Activated gamma-delta T cell treated with Interleukin-2 at 50 U/mL for 16 hours (primary cell): ENCODE results near the gene BEST3.
A peak's percentile ranks its signal among the peaks of the same experiment; 100 is the strongest.

Experiments used
- DNase-seq: peaks from one replicate; pipeline ENCODE4 v3.0.0-alpha.2; 2020

BEST3 gene

DNA sequence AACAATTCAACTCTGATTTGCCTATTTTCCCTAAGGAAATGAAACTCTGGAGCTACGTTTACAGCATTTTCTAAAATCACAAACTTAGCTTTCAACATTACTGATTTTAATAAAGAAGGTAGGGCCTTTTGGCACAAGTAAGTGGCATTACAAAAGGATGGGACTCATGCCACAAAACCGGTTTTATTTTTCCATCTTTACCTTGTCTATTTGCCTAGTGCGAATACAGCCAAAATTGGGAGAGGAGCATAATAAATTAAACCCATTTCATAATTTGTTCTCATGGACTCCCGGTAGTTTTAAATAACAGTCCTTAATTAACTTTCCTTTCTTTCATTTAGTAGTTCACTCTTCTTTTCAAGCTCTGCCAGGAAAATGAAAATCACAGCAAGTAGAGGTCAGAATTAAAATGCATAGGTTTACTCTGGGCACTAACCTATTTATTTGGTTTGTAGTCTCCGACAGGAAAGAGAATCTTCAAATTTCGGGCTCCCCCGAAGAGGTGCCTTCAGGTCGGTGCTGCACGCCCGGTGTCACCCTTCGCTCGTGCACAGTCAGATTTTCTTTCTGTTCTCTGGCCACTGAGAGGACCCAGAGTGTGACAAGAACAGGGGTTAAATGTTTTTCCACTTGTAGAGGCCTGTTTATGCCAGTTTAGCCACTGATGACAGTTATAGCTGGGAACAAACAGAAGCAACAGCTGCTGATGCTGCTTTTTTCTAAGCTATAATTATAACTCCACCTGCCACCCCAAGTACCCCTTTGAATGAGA lies at the start of gene BEST3:
BEST3 (minus strand) TSS at position 535 of the 772 bp plus-strand sequence. CDS start 1,505 bp downstream, outside the sequence.
- DNase-seq, result no peak

GRCh38 chr12:69744109-69744508 lies 45.0 kb upstream of the BEST3 start:
- no peak for DNase-seq

- peak; percentile 55 for DNase-seq
Observed at GRCh38 chr12:69739287-69740191, 40.4 kb upstream of the BEST3 start.

DNA sequence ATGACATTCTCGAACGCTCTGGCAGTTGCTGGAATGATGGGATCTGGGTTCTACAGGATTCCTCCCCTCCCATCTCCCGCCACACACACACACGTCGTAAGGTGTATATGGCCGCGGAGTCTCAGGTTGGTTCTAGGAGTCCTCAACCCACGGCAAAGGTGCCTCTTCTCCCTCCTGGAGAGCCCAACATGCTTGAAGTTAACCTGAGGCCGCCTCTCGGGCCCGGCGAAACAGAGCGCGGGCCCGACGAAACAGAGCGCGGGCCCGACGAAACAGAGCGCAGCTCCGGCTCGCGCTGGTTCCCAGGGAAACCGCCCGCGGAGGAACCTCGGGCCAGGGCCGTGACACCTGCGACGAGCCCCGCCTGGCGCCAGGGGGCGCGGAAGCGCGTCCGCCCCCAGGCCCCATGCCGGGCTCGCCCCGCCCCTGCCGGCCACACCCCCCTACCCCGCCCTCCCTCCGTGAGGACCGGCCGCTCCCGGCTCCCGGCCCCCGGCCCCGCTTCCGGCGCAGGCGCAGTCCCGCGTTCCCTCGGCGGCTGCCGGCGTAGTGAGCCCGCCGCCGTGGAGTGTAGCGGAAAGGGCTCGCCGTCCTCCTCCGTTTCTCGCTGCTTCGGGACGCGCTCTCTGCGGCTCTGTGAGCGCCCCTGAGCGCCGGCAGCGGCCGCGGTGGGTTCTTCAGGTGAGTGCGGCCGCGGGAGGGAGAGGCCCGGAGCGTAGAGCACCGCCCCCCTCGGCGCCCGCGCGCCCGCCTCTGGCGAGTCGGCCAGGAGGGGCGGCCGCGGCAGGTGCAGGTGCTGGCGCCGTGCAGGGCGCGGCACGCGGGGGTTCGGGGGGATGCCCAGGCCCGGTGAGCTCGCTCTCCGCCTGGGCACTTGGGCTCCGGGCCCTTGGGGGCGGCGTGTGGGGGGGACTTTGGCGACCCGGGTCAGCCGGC lies 39.5 kb upstream of the BEST3 start, which contains the start of gene RAB3IP:
RAB3IP (plus strand) TSS at position 510 of the 936 bp plus-strand sequence. CDS start 16,549 bp downstream, outside the sequence.
- peak; percentile 91 for DNase-seq

DNA sequence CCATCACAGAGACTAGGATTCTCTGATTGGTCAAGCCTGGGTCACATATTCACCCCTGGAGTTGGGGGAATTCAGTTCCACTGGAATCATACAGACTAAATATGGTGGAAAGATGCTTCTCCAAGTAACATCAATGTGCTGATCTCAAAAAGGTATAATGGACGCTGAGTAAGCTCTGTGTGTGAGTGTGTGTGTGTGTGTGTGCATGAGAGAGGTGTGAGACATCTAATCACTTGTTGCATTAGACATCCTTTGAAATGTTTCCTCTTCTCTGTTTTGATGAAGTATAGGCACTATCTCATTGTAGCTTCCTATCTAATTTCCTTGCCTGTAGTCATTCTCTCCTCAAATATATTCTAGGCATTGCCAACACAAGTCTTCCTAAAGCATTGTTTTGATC lies 34.5 kb upstream of the BEST3 start:
- no peak for DNase-seq

DNA sequence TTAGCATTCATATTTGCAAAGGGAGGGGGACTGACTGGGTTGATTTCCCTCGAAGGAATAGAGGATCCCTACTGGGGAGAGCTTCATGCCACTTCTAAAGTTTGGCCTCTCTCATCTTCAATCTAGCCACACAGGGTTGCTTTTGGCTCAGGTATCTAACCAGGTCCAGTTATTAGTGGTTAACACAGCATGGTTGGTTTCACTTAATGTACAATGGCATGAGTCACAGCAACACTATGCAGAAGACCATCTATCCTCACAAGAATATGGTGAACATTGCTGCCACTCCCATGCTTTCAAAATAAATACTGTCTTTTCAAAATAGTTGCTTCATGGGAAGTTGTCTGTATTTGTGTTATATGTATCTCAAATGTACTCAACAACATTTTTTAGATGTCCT lies 33.0 kb upstream of the BEST3 start:
- DNase-seq, result no peak

DNA sequence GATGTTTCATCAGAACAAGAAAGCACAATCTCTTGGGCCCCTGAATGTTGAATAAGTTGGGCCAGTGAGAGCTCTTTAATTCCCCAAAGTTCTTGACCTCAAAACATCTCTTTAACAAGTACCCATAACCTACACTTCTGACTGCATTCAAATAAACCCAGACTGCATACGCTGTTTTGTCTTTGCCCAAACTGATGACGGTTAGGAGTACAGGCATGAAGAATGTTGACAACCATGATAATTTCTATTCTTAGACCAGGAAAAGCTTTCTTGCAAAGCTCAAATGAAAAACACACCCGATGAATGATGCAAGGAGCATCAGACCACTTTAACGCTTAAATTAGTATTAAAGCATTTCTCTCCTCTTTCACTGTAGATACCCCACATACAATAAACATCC lies 27.8 kb upstream of the BEST3 start:
- no peak for DNase-seq

DNA sequence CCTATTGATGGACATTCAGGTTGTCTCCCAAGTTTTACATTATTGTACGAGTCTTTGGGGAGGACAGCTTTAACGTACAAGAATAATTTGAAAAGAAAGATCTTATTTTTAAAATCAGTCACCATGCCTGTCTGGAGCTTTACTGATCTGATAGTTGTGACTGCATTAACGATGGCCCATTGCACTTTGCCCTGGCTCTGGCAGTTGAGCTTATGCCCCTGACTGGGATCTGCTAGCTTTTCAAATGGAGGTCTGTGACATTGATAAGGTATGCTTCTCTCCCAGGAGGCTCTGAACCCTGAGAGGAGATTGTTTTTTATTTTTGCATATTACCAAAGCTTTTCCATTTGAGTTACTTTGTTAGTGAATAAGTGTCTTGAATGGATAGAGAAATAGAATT lies 21.6 kb upstream of the BEST3 start:
- DNase-seq, result no peak

DNA sequence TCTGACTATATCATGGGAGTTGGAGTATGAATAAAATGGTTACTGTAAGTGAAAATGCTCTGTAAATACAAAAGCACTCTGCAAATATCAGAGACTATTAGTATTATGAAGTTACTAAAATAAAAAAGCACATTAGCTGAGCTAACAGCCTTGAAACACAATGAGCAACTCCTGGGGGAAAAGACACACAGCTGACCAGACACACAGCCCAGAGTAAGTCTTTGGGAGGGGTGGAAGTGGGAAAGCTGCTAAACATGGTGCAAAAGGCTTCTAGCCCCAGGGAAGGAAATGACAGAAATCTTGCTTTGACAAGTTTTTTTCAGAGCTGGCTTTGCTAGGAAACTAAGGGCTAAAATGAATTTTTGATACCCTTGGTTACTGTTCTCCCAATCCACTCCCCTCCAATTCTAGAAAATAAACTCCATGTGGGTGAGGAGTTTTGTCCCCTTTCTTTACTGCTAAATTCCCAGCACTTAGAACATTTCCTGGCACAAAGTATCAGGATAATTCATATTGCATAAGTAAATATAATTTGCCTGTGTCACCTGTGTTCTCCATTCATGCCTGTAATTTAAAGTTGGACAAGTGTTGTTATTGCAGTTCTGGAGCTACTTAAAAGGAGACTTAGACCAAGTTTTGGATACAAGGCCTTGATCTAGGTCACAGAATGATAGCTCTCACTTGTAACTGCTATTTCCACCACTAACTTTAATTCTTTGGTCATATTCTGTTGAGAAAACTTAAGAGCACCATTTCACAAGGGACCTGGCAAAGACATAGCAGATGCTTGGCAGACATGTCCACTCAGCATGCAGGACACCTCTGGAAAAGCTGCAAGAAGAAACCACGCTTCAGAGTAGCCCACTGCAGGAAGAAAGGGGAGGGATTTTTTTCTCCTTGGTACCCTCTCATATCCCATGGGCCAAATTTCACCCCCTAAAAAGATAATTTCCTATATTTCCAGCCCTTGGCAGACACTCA lies 20.5 kb upstream of the BEST3 start:
- no peak for DNase-seq

- no peak for DNase-seq
Observed at GRCh38 chr12:69714542-69714941, 15.4 kb upstream of the BEST3 start.

DNA sequence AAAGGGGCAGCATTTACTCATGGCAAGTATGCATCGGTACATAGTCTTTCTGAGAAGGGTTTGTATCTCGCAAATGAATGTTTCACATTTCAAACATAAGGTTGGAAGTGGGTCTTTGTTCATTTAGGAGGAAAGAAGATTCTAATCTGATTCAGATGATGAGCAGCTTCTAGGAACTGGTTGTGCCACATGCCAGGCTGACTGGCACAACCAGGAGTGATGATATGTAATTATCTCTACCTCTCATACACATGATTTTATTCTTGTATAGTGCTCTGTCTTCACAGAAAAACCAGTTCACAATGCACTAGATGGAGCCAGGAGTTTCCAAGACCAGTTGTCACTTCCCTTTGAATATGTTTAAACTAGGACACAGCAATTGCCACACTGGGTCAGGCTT lies 13.7 kb upstream of the BEST3 start:
- DNase-seq, result no peak

- DNase-seq, result no peak
Observed at GRCh38 chr12:69708649-69709048, 9.5 kb upstream of the BEST3 start.

- no peak for DNase-seq
Observed at GRCh38 chr12:69704357-69704756, 5.3 kb upstream of the BEST3 start.

DNA sequence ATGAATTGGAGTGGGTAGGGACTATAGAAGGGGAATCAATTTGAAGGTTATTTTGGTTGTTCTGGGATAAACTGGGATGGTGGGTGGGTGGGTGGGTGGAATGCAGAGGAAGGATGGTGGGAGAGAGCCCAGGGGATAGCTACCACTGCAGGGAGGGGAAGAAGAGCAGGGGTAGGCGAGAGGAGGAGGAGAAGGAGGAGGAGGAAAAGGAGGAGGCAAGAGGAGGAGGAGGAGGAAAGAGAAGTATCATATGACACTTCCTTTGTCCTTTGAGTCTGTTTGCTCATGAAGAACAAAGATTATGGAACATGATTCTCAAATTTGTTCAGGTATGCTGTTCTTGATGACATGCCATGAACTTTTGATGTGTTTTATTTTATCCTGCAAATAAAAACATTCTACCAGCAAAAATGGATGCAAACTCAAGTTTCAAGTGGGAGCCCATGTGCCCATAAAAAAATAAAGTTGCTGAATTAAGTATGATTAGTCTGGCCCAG lies 4.1 kb upstream of the BEST3 start:
- DNase-seq, result no peak

- DNase-seq, result no peak
Observed at GRCh38 chr12:69701826-69702225, 2.7 kb upstream of the BEST3 start.

GRCh38 chr12:69698054-69698453 lies 1.0 kb downstream of the BEST3 start:
- no peak for DNase-seq

DNA sequence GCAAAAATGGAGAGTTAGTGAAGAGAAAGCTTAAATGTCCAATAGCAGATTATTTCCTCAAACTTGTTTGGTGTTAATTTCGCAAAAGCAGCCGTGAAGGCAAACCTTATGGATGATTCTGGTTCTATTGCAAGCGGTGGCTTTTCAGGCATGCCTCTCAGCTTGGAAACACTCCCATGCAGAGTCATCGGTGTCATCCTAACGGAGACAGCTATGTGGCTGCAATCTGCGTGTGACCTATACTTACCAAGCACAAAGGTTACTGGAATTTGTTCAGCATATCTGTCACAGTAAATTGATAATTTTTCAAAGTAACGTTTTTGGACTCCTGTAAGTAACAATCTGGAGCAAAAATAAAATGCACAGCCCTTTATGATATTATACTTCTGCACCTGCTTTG lies 5.0 kb downstream of the BEST3 start:
- DNase-seq, result no peak

DNA sequence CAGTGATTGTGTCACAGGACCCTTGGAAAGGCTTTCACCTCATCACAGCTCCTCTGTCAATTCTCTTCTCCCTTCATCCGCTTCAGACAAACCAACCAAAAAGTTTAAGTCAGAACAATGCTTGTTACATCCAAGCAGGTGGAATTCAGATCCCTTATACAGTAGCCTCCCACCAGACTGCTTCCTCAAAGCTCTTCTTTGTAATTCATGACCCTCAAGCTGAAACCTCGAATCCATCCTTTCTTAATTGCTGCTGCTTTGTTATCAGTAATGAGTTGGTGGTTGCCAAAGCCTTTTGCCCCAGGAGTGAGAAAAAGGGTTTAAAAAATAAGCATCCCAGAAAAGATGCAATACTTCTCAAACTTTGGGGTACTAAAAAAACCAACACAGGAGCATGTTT lies 9.5 kb downstream of the BEST3 start:
- no peak for DNase-seq

DNA sequence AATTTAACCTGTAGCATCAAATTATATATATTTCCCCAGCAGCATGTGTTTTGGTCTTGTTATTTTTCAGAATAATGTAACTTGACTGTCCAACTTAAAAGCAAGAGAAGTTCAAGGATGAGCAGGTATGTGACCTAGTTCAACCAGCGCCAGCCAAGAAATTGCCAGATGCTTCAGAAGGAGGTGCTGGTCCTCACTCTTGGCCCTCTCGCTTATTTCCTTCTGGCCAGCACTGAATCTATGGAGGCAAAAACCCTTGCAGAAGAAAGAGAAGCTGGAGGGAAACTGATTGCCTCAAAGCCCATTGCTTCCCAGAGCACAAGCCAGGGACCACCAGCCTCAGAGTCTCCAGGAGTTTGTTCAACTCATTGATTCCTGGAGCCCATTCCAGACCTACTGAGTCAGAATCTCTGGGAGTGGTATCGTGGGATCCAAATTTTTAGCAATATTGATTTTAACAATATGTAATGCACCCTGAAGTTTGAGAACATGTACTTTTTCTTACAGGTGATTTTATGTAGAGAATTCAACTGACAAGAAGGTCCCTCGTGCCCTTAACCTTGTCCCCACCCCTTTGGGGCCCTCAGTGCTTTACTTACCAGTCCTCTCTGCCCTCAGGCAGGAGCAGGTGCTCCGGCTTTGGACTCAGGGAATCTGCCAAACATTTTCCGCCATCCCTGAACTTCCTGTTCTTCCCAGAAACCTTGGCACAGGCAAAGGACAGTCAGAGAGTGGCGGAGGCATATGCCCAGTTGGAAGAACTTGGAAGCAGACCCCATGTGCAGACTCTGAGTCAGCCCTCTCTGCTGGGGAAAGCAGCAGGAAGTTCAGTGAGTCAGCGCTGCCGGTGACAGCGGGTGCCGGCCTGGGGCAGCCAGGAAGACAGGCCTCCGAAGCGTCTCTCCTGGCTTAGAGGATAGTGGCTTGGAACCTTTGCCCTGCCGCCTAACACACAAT lies 10.4 kb downstream of the BEST3 start:
- peak; percentile 6 for DNase-seq

GRCh38 chr12:69688021-69688420 lies 11.1 kb downstream of the BEST3 start:
- DNase-seq, result no peak
